ENCODE data around the gene WSB2.

Gene WSB2

DNA sequence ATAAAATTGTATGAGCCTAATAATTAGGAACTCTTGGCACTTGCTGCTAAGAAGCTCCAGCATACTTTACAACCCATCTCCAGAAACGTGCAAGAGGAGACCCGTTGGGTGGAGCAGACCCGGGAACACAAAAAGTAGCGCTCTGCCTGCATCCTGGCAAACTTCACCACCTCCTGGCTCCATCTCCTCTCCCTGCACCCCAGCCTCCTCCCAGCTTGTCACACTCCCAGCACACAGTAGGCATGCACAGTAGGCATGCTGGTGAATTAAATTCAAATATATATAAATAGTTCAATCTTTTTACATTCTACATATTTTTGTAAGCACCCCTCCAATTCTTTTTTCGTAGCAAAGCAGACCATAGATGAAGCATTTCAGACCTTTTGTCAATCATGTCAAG is 41.6 kb upstream of the WSB2 start:
- peak overlapping the region; percentile 85 for H3K27ac ChIP-seq
- TF ChIP-seq ZFX (IDR thresholded peaks at IDR 0.05; ENCODE audit: borderline replicate concordance): no peak
- TF ChIP-seq, protein P1, sequence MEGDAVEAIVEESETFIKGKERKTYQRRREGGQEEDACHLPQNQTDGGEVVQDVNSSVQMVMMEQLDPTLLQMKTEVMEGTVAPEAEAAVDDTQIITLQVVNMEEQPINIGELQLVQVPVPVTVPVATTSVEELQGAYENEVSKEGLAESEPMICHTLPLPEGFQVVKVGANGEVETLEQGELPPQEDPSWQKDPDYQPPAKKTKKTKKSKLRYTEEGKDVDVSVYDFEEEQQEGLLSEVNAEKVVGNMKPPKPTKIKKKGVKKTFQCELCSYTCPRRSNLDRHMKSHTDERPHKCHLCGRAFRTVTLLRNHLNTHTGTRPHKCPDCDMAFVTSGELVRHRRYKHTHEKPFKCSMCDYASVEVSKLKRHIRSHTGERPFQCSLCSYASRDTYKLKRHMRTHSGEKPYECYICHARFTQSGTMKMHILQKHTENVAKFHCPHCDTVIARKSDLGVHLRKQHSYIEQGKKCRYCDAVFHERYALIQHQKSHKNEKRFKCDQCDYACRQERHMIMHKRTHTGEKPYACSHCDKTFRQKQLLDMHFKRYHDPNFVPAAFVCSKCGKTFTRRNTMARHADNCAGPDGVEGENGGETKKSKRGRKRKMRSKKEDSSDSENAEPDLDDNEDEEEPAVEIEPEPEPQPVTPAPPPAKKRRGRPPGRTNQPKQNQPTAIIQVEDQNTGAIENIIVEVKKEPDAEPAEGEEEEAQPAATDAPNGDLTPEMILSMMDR (IDR thresholded peaks at IDR 0.05): no peak

DNA sequence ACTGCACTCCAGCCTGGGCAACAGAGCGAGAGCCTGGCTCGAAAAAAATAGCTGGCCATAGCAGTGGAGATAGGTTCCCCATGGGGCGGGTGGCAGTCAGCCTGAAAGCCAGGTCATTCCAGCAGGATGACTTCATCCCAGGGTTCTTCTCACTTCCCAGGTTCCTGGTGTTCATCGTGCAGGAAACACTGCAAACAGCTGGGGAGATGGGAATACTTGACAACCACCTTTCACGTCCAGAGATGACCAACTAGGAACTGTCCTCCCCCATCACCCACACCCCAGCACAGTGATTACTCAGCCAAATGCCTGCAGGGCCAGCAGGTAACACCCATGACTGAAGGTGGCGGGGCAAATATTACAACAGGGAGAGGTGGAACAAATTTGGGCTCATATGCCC is 41.1 kb upstream of the WSB2 start:
- TF ChIP-seq, protein P1 (IDR thresholded peaks at IDR 0.05): no peak
- no peak for TF ChIP-seq ZFX (IDR thresholded peaks at IDR 0.05; ENCODE audit: borderline replicate concordance)
- H3K27ac ChIP-seq: peak overlapping the region; percentile 85; the same call in 1 of the 2 replicates

DNA sequence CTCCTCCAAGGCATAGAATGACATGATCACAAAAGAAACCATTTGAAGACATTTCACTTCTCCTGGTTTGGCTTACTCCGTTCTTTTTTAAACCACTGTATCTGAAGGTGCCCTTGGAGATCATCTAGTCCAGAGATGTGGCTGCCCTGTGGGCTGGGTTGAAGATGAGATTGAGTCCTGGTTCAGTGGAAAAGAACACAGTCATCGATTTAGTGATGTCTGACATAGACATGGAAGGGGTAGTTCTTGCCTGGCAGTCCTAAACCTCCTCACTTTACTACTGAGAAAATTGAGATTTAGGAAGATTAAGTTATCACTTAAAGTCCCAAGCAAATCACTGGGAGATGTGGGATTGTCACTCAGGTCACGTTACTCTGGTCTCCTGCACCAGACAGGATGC is 40.1 kb upstream of the WSB2 start:
- TF ChIP-seq, protein P1 (IDR thresholded peaks at IDR 0.05): no peak
- no peak for TF ChIP-seq ZFX (IDR thresholded peaks at IDR 0.05; ENCODE audit: borderline replicate concordance)
- no peak overlapping the region for H3K27ac ChIP-seq

DNA sequence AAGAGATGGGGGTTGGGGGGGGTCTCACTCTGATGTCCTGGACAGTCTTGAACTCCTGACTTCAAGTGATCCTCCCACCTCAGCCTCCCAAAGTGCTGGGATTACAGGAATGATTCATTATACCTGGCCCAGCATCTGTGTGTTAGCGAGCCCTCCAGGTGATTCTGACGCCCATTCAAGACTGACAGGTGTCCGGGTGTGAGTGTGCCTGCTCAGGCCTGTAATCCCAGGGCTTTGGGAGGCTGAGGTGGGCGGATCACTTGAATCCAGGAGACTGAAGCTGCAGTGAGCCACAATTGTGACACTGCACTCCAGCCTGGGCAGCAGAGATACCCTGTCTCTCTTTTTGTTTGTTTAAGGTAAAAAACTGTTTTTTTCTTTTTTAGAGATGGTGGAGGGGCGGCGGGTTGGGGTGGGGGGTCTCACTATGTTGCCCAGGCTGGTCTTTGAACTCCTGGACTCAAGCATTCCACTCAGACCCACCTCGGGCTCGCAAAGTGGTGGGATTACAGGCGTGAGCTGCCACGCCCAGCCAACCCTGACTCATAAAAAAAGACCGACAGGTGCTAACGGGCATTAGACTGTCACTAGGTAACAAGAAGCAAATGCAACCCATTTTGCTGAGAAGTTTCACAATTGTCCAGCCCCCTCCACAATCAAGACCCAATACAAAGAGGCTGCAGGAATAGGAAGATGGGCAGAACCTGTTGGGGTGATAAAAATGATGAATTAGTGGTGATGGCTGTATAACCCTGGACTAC is 38.1 kb upstream of the WSB2 start:
- TF ChIP-seq, protein P1 (IDR thresholded peaks at IDR 0.05): no peak
- TF ChIP-seq ZFX (IDR thresholded peaks at IDR 0.05; ENCODE audit: borderline replicate concordance): no peak
- H3K27ac ChIP-seq: peak overlapping the region; percentile 40; the same call in 1 of the 2 replicates

DNA sequence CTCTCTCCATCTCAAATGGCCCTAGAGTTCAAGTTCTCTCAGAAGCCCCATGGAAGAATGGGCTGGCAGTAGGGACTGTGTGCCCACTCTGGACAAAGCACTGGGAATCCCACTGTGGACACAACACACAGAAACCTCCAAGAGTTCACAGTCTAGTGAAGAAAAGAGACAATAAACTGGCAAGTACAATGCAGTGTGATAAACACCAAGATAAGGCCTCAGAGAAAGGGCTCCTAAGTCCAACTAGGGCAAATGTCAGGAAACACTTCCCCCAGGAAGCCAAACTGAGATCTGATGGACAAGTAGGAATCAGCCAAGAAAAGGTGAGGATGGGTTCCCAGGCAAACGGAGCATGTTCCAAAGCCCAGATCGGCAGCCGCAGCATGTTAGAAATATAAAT is 37.4 kb upstream of the WSB2 start:
- peak overlapping the region; percentile 40; the same call in 1 of the 2 replicates for H3K27ac ChIP-seq
- TF ChIP-seq, protein P1 (IDR thresholded peaks at IDR 0.05): no peak
- TF ChIP-seq ZFX (IDR thresholded peaks at IDR 0.05; ENCODE audit: borderline replicate concordance): no peak

DNA sequence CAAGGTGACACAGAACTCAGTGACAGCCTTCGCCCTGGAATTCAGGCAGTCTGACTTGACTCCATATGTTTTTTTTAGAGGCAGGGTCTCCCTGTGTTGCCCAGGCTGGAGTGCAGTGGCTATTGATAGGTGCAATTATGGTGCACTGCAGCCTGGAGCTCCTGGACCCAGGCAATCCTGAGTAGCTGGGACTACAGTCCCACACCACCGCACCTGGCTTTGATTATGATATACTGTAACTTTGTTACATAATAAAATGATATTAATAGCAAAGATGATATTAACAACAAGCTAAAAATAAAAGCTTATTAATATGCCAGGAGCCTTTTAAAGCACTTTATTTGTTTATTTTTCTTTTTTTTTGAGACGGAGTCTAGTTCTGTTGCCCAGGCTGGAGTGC is 33.1 kb upstream of the WSB2 start:
- TF ChIP-seq, protein P1 (IDR thresholded peaks at IDR 0.05): no peak
- no peak for TF ChIP-seq ZFX (IDR thresholded peaks at IDR 0.05; ENCODE audit: borderline replicate concordance)

DNA sequence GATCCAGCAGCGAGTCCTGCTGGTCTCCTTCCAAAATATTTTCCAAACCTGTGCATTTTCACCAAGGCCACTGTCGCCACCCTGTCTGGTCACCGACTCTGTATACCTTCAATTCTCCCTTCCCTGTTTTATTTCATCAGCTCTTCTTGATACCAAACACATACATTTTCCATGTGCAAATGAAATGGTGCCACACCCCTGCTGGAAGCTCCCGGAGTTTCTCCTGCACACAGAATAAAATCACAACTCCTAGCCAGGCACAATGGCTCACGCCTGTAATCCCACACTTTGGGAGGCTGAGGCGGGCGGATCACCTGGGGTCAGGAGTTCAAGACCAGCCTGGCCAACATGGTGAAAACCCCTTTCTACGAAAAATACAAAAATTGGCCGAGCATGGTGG is 28.8 kb upstream of the WSB2 start:
- TF ChIP-seq ZFX (IDR thresholded peaks at IDR 0.05; ENCODE audit: borderline replicate concordance): no peak
- TF ChIP-seq, protein P1 (IDR thresholded peaks at IDR 0.05): no peak
- H3K27ac ChIP-seq: no peak overlapping the region

More for the DNA sequence above, 33.1 kb upstream of the WSB2 start:
- H3K27ac ChIP-seq: no peak overlapping the region
